Stimulated activated CD4-positive, alpha-beta T cell treated with anti-CD3 and anti-CD28 coated beads, Interleukin-1b, Interleukin-23, amount 100 ng/mL, for 24 hours (primary cell): ENCODE results near the gene HOXC6.
"Not testable (repeated sequence)": the region's sequence is repeated elsewhere in the genome, so short reads cannot be mapped to it uniquely, and the experiment has no call there.

ENCODE experiments used
- DNase-seq, 4 experiments: peaks; one replicate each; pipeline ENCODE4 v3.0.0-alpha.2; 2020; ENCODE audit warnings: low read depth in 4 of 4, low spot score in 1 of 4

Gene HOXC6

GRCh38 chr12:54052438-54053002 is 24.3 kb downstream of the HOXC6 start:
- DNase-seq: no peak

GRCh38 chr12:54053003-54053750 is 24.9 kb downstream of the HOXC6 start:
- DNase-seq: no peak

- DNase-seq: no peak
Observed at GRCh38 chr12:54053751-54054741, 25.8 kb downstream of the HOXC6 start, which contains the start of gene HOXC4. TSS of gene HOXC4 (plus strand) at chr12:54053835. CDS start at chr12:54053923, 88 bp downstream.

GRCh38 chr12:54054742-54055194 is 26.5 kb downstream of the HOXC6 start:
- no peak for DNase-seq

GRCh38 chr12:54055552-54055951 is 27.3 kb downstream of the HOXC6 start:
- no peak for DNase-seq

GRCh38 chr12:54056110-54056509 is 27.9 kb downstream of the HOXC6 start:
- DNase-seq: no peak

DNA sequence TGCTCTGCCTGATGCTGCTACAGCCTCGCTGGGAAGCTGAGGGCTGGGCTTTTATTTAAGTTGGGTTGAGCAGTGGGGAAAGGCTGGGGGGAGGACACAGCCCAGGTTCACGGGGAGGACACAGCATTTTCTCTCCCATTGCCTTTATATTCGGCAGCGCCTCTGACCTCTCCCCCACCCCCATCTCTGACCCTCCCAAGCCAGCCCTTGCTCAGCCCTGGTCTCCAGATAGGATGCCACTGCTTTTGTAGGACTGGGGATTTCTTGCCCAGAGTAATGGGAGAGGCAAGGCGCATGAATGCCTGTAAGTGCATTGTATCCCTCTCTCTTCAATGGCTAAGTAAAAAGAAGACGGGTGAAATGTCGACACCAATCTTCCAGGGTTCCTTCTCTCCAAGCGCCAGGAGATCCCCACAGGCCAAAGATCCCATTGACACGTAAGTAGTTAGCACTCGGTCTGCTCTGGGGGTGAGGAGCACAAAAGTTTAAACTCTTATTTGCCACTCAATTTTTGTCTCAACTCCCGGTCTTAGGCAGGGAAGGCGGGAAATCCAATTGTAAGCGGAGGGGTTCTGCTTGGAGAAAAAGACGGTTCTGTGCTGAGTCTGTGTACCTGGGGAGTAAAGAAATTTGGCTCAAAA is 30.0 kb downstream of the HOXC6 start:
- no peak for DNase-seq

- DNase-seq: no peak
Observed at GRCh38 chr12:54059668-54060067, 31.4 kb downstream of the HOXC6 start.

- DNase-seq: no peak
Observed at GRCh38 chr12:54060174-54060974, 32.1 kb downstream of the HOXC6 start.

- DNase-seq: no peak
Observed at GRCh38 chr12:54060975-54061778, 32.9 kb downstream of the HOXC6 start.

- no peak for DNase-seq
Observed at GRCh38 chr12:54065677-54066076, 37.4 kb downstream of the HOXC6 start.

DNA sequence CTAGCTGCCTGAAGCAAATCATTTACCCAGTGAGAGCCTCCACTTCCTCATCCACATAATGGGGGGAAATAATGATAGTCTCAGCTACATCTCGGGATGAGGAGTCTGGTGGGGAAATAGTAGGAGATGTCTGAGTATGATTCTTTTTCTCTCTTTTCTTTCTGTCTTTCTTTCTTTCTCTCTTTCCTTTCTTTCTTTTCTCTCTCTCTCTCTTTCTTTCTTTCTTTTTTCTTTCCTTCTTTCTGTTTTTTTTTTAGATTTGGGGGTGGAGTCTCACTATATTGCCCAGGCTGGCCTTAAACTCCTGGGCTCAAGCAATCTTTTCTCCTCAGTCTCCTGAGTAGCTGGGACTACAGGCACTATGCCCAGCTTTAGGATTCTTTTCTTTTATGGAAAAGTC is 38.2 kb downstream of the HOXC6 start:
- DNase-seq: no peak

GRCh38 chr12:54068418-54069070 is 40.3 kb downstream of the HOXC6 start:
- DNase-seq: no peak

DNA sequence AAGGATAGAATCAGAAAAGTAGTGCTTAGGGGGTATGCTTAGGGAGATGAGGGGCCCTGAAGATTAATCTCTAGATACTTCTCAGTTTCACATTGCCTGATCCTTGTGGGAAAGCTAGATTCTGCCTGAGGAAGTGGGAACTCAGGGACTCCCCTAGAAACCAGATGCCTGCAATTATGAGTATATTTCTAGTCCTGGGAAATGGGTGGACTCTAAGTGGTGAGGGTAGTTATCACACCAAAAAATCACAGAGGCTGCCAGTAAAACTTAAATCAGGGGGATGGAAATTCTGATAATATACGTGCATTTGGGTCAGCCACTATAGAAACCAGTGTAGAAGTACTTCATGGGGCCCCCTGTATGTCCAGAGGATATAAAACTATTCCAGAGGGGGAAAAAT is 43.7 kb downstream of the HOXC6 start:
- no peak for DNase-seq

DNA sequence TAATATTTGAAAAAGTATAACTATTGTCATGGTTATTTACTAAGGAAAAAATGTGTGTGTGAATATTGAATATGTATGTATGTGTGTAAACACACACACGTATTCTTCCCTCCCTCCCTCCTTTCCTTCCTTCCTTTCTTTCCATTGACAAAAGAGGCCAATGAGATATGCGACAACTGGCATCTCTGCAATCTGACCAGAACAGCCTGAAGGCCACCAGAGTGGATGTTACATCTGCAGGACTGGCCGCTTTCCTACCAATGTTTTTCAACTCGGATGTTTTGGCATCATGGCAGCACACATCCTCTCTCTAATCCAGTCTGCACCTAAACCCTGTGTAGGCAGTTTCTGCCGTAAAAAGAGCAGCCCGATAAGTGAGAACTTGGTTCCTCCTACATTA is 46.1 kb downstream of the HOXC6 start:
- no peak for DNase-seq

DNA sequence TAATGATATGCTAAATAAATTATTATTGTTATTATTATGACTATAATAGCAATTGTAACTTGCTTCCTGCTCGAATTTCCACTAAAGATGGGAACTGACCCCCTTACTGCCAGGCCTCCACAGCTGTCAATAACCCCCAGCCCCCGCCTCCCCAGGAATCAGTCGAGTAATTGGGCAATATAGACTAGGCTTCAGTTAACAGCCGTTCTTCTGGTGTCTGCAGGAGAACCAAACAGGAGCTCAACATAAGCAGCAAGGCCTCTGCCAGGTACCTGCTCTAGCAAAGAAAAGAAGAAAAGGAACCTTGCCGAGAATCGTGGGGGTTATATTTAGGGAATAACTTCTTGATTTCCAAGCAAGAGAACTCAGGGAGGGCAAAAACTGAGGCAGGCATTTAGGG is 47.2 kb downstream of the HOXC6 start:
- DNase-seq: no peak

- no peak for DNase-seq
Observed at GRCh38 chr12:54075974-54076373, 47.7 kb downstream of the HOXC6 start.

DNA sequence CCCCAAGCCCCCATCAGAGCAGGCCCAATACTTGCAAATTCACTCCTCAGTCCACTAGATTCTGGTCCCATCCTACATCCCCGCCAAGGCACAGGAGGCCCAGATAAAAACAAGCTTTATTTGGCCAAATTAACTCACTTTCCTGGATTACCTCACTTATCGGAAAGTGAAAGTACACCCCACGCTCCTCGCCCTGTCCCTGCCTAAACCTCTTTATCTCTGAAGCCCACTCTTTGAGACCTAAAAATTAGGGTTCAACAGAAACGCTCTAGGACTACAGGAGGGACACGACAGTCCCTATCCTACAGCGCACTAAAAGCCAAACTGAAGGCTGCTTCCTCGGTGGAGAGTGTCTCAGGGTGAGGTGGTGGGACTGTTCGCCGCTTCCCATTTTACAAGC is 49.6 kb downstream of the HOXC6 start:
- not testable (repeated sequence) for DNase-seq

GRCh38 chr12:54079115-54079514 is 50.9 kb downstream of the HOXC6 start:
- DNase-seq: not testable (repeated sequence)
